MCF 10A (cell line): ENCODE results near the gene UNG. TPM values are rescaled to one million over a fixed set of nuclear protein-coding genes. Genes with fewer than 3 reads are reported as not detected.

Experiments
- BruUV-seq: library from RNA; stranded (reverse); fragments of 400-500 nt; replicated peaks from 2 replicates; lab custom pipeline; 2021; lab: Mats Ljungman, UMichigan
- CTCF ChIA-PET: fragments of 300-600 bp; sonication (Branson Sonifier 250); formaldehyde crosslinking; extraction: SDS; loops from one replicate; lab custom pipeline; 2021; ENCODE audit warnings: antibody characterized with exemption, inconsistent platforms; lab: Yijun Ruan, JAX
- POLR2A ChIA-PET: fragments of 300-600, 350-650 bp; sonication (Branson Sonifier 250); formaldehyde crosslinking; extraction: SDS; loops from one replicate; lab custom pipeline; 2020; ENCODE audit warnings: antibody characterized with exemption, inconsistent platforms; lab: Yijun Ruan, JAX
- DNase-seq: peaks from one replicate; pipeline ENCODE4 v3.0.0-alpha.2; 2018; ENCODE audit not compliant: unreplicated experiment
- H3K27ac Mint-ChIP-seq: one replicate; pipeline ENCODE4 v1.8.0; 2022; ENCODE audit warnings: mild to moderate bottlenecking, low read depth, mixed read lengths; ENCODE audit not compliant: unreplicated experiment
- H3K27me3 Mint-ChIP-seq: one replicate; pipeline ENCODE4 v1.8.0; 2022; ENCODE audit warnings: mixed read lengths; ENCODE audit not compliant: insufficient read depth, unreplicated experiment
- H3K36me3 Mint-ChIP-seq: one replicate; pipeline ENCODE4 v1.8.0; 2022; ENCODE audit warnings: mild to moderate bottlenecking, moderate library complexity, mixed read lengths; ENCODE audit not compliant: insufficient read depth, unreplicated experiment
- H3K4me1 Mint-ChIP-seq: one replicate; pipeline ENCODE4 v1.8.0; 2022; ENCODE audit warnings: mixed read lengths; ENCODE audit not compliant: insufficient read depth, unreplicated experiment
- H3K4me3 Mint-ChIP-seq: one replicate; pipeline ENCODE4 v1.8.0; 2022; ENCODE audit warnings: mild to moderate bottlenecking, moderate library complexity, mixed read lengths; ENCODE audit not compliant: unreplicated experiment
- H3K9me3 Mint-ChIP-seq: one replicate; pipeline ENCODE4 v1.8.0; 2022; ENCODE audit warnings: mixed read lengths; ENCODE audit not compliant: unreplicated experiment
- intact Hi-C: fragments of 100-400 bp; cut with micrococcal nuclease; formaldehyde crosslinking; loops from 2 replicates; pipeline ENCODE4 v1.14.1; 2022
- total RNA-seq: library from RNA; stranded (reverse); gene quantifications from 2 replicates; pipeline ENCODE4 v1.2.3, GENCODE V29; 2022
- TF ChIP-seq, protein P1 (sequence below): fragments of 200-600 bp; IDR thresholded peaks from one replicate; pipeline ENCODE4 v1.8.0; 2022; ENCODE audit warnings: antibody characterized with exemption, mild to moderate bottlenecking; ENCODE audit not compliant: unreplicated experiment

UNG gene
- total RNA-seq, 1 experiment from 2014 or later = 13.8 TPM

GRCh38 chr12:109056891-109057290 is 40.5 kb upstream of the UNG start:
- ChIA-PET POLR2A (no interaction called here), CTCF (interaction anchor here (0.6 kb wide), 1 partner anchor 1397 kb away, joined by 4 read pairs; no protein-coding TSS in a partner anchor)
- no TSS peak for BruUV-seq
- Mint-ChIP-seq H3K27ac (no peak overlapping the region), H3K4me1 (peaks cover 6% of the 10 kb centered on the region), H3K27me3 (no peaks in the 10 kb centered on the region), H3K36me3 (peaks cover 29% of the 10 kb centered on the region), H3K9me3 (no peaks in the 10 kb centered on the region), H3K4me3 (no peak overlapping the region)
- intact Hi-C loops = no loop called here
- DNase-seq = no peak
- TF ChIP-seq, protein P1, sequence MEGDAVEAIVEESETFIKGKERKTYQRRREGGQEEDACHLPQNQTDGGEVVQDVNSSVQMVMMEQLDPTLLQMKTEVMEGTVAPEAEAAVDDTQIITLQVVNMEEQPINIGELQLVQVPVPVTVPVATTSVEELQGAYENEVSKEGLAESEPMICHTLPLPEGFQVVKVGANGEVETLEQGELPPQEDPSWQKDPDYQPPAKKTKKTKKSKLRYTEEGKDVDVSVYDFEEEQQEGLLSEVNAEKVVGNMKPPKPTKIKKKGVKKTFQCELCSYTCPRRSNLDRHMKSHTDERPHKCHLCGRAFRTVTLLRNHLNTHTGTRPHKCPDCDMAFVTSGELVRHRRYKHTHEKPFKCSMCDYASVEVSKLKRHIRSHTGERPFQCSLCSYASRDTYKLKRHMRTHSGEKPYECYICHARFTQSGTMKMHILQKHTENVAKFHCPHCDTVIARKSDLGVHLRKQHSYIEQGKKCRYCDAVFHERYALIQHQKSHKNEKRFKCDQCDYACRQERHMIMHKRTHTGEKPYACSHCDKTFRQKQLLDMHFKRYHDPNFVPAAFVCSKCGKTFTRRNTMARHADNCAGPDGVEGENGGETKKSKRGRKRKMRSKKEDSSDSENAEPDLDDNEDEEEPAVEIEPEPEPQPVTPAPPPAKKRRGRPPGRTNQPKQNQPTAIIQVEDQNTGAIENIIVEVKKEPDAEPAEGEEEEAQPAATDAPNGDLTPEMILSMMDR = no peak

- TF ChIP-seq, protein P1 = no peak
- Mint-ChIP-seq H3K36me3 (peaks cover 31% of the 10 kb centered on the region), H3K27me3 (no peaks in the 10 kb centered on the region), H3K27ac (no peak overlapping the region), H3K4me3 (no peak overlapping the region), H3K9me3 (no peaks in the 10 kb centered on the region), H3K4me1 (peaks cover 6% of the 10 kb centered on the region)
- no peak for DNase-seq
- CTCF ChIA-PET = no interaction called here
- POLR2A ChIA-PET = no interaction called here
- intact Hi-C loops = no loop called here
- no TSS peak for BruUV-seq
These were observed 40.0 kb upstream of the UNG start for GRCh38 chr12:109057376-109057775.

DNA sequence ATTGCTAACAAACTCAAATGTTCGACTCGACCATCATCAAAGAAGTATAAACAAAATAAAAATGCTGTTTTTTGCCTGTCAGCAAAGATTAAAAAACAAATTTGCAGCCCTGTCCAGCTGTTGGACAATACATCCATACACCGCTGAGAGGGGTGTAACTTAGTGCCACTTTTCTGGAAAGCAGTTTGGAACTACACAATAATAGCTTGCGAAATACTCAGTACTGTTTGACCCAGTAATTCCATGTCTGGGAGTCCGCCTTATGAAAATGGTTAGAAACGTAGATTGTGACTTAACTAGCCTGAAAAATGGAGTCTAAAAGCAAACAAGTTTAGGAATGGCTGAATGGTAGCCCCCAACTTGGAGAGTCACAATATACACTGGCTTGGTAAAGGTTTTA is 38.6 kb upstream of the UNG start:
- H3K27ac Mint-ChIP-seq = no peak overlapping the region
- no peak for DNase-seq
- peaks cover 41% of the 10 kb centered on the region for H3K36me3 Mint-ChIP-seq
- H3K4me3 Mint-ChIP-seq = no peak overlapping the region
- ChIA-PET POLR2A (no interaction called here), CTCF (interaction anchor here (0.7 kb wide), 2 partner anchors 14 to 1080 kb away, joined by 3 to 4 read pairs; no protein-coding TSS in a partner anchor)
- no peaks in the 10 kb centered on the region for H3K27me3 Mint-ChIP-seq
- peaks cover 3% of the 10 kb centered on the region for H3K4me1 Mint-ChIP-seq
- H3K9me3 Mint-ChIP-seq = no peaks in the 10 kb centered on the region
- BruUV-seq = no TSS peak
- TF ChIP-seq, protein P1 = no peak
- intact Hi-C loops = no loop called here

GRCh38 chr12:109064143-109064542 is 33.3 kb upstream of the UNG start:
- H3K4me1 Mint-ChIP-seq = no peaks in the 10 kb centered on the region
- ChIA-PET POLR2A (interaction anchor here (0.7 to 1.1 kb wide), 2 partner anchors 10 to 35 kb away, joined by 3 to 4 read pairs; no protein-coding TSS in a partner anchor), CTCF (no interaction called here)
- DNase-seq = no peak
- TF ChIP-seq, protein P1 = no peak
- intact Hi-C loops = no loop called here
- no peak overlapping the region for H3K4me3 Mint-ChIP-seq
- no peaks in the 10 kb centered on the region for H3K9me3 Mint-ChIP-seq
- H3K27ac Mint-ChIP-seq = no peak overlapping the region
- H3K27me3 Mint-ChIP-seq = no peaks in the 10 kb centered on the region
- BruUV-seq = no TSS peak
- H3K36me3 Mint-ChIP-seq = peaks cover 23% of the 10 kb centered on the region
